H1 (cell line): ENCODE measurements around the gene ARSB. TPM values are rescaled to one million over a fixed set of nuclear protein-coding genes. Genes with fewer than 3 reads are reported as not detected.
A peak's percentile ranks its signal among the peaks of the same experiment; 100 is the strongest.

Experiments used
- CTCF ChIA-PET: fragments of 300-600 bp; sonication (Branson Sonifier 250); formaldehyde crosslinking; loops from one replicate; lab custom pipeline; 2021; ENCODE audit not compliant: partially characterized antibody; lab: Charles Lee
- POLR2A ChIA-PET: fragments of 300-600 bp; sonication (Branson Sonifier 250); formaldehyde crosslinking; loops from one replicate; lab custom pipeline; 2021; ENCODE audit warnings: inconsistent platforms; ENCODE audit not compliant: partially characterized antibody; lab: Charles Lee
- DNase-seq, 2 experiments: peaks; one replicate each; pipeline versions ENCODE4 v3.0.0 to v3.0.0-alpha.2; 2010 to 2022; ENCODE audit warnings: low spot score in 2 of 2, low read depth in 1 of 2, mixed read lengths in 1 of 2
- FAIRE-seq: peaks from 2 replicates; lab custom pipeline; 2011; peaks lifted over from hg19 to GRCh38; lab: Jason Lieb, UNC
- H2AFZ ChIP-seq: 2 replicates; pipeline ENCODE4 v1.8.1; 2012; ENCODE audit warnings: low read length, inconsistent platforms
- H2AK5ac ChIP-seq: 2 replicates; pipeline ENCODE4 v1.6.1; 2013; ENCODE audit warnings: low read depth, low read length
- H2BK120ac ChIP-seq: replicated peaks from 2 replicates; pipeline ENCODE3; 2013; ENCODE audit warnings: low read depth, low read length, inconsistent platforms
- H2BK12ac ChIP-seq: 2 replicates; pipeline ENCODE4 v1.6.1; 2013; ENCODE audit warnings: low read depth, low read length
- H2BK15ac ChIP-seq: 2 replicates; pipeline ENCODE4 v1.6.1; 2013; ENCODE audit warnings: low read length
- H2BK20ac ChIP-seq: 2 replicates; pipeline ENCODE4 v1.6.1; 2013; ENCODE audit warnings: low read length
- H2BK5ac ChIP-seq: 2 replicates; pipeline ENCODE4 v1.6.1; 2013; ENCODE audit warnings: low read depth, low read length
- H3K14ac ChIP-seq: 2 replicates; pipeline ENCODE4 v1.6.1; 2013; ENCODE audit warnings: inconsistent platforms; ENCODE audit not compliant: insufficient read length
- H3K18ac ChIP-seq: 2 replicates; pipeline ENCODE4 v1.6.1; 2013; ENCODE audit warnings: low read length; ENCODE audit errors: extremely low read depth
- H3K23ac ChIP-seq: 2 replicates; pipeline ENCODE4 v1.6.1; 2013; ENCODE audit warnings: inconsistent platforms; ENCODE audit not compliant: insufficient read length
- H3K23me2 ChIP-seq: 2 replicates; pipeline ENCODE4 v1.6.1; 2013; ENCODE audit warnings: low read depth, low read length
- H3K27ac ChIP-seq: 2 replicates; pipeline ENCODE4 v1.6.1; 2011; ENCODE audit warnings: low read depth, low read length, inconsistent platforms
- H3K27me3 ChIP-seq, 4 experiments: replicated peaks in 1 of 4; 1 replicate in 1 of 4; 2 replicates in 3 of 4; pipeline versions ENCODE4 v1.6.1 to v1.8.1; 2011 to 2013; ENCODE audit warnings: low read length in 3 of 4, mild to moderate bottlenecking in 3 of 4, inconsistent platforms in 2 of 4, mixed read lengths in 2 of 4, moderate library complexity in 1 of 4; ENCODE audit not compliant: control insufficient read depth in 3 of 4, insufficient read depth in 3 of 4; ENCODE audit errors: extremely low read depth in 1 of 4
- H3K36me3 ChIP-seq, 4 experiments: 2 replicates each; pipeline versions ENCODE4 v1.6.1 to v1.8.1; 2011 to 2013; ENCODE audit warnings: mild to moderate bottlenecking in 4 of 4, low read length in 3 of 4, moderate library complexity in 2 of 4, control low read depth in 1 of 4, inconsistent platforms in 1 of 4; ENCODE audit not compliant: insufficient read depth in 4 of 4, control insufficient read depth in 2 of 4
- H3K4ac ChIP-seq: replicated peaks from 2 replicates; pipeline ENCODE3; 2013; ENCODE audit warnings: low read length, low read depth, mixed read lengths, inconsistent platforms; ENCODE audit not compliant: insufficient read length
- H3K4me1 ChIP-seq, 4 experiments: replicated peaks in 1 of 4; 1 replicate in 1 of 4; 2 replicates in 3 of 4; pipeline versions ENCODE4 v1.6.1 to v1.8.1; 2011 to 2013; ENCODE audit warnings: low read length in 3 of 4, inconsistent platforms in 2 of 4, mixed read lengths in 1 of 4; ENCODE audit not compliant: insufficient read depth in 4 of 4, control insufficient read depth in 3 of 4
- H3K4me2 ChIP-seq, 2 experiments: 2 replicates each; pipeline versions ENCODE4 v1.6.1 to v1.8.1; 2011 to 2013; ENCODE audit warnings: low read depth in 2 of 2, low read length in 2 of 2, control low read depth in 1 of 2, inconsistent platforms in 1 of 2, mild to moderate bottlenecking in 1 of 2; ENCODE audit not compliant: insufficient read depth in 1 of 2
- H3K4me3 ChIP-seq, 4 experiments: fragments of 200-600, 300-600 bp in 1 of 4; sonication (generic), shearing (Covaris generic), sonication (Bioruptor Twin) in 1 of 4; 2 replicates each; pipeline versions ENCODE4 v1.5.1 to v1.8.1; 2011 to 2016; ENCODE audit warnings: low read length in 4 of 4, low read depth in 3 of 4, control low read depth in 2 of 4, inconsistent platforms in 2 of 4, mild to moderate bottlenecking in 2 of 4, mixed read lengths in 1 of 4, moderate library complexity in 1 of 4; ENCODE audit not compliant: insufficient read depth in 2 of 4; ENCODE audit errors: extremely low read depth in 1 of 4
- H3K56ac ChIP-seq: replicated peaks from 2 replicates; pipeline ENCODE3; 2013; ENCODE audit warnings: low read depth, mild to moderate bottlenecking, mixed read lengths, low read length, inconsistent platforms; ENCODE audit not compliant: insufficient read length
- H3K79me1 ChIP-seq: 2 replicates; pipeline ENCODE4 v1.6.1; 2013; ENCODE audit warnings: low read depth, low read length, control low read depth
- H3K79me2 ChIP-seq, 2 experiments: 2 replicates each; pipeline versions ENCODE4 v1.6.1 to v1.8.1; 2012 to 2013; ENCODE audit warnings: low read length in 2 of 2, mild to moderate bottlenecking in 2 of 2, inconsistent platforms in 1 of 2; ENCODE audit not compliant: insufficient read depth in 2 of 2, control insufficient read depth in 1 of 2
- H3K9ac ChIP-seq, 4 experiments: replicated peaks in 1 of 4; 1 replicate in 1 of 4; 2 replicates in 3 of 4; pipeline versions ENCODE4 v1.6.1 to v1.8.1; 2011 to 2013; ENCODE audit warnings: low read depth in 3 of 4, low read length in 3 of 4, control low read depth in 2 of 4, mild to moderate bottlenecking in 2 of 4, moderate library complexity in 2 of 4, inconsistent platforms in 1 of 4; ENCODE audit errors: extremely low read depth in 1 of 4
- H3K9me3 ChIP-seq, 2 experiments: 2 replicates each; pipeline versions ENCODE4 v1.6.1 to v1.8.1; 2012 to 2013; ENCODE audit warnings: mild to moderate bottlenecking in 2 of 2, moderate library complexity in 2 of 2, control low read depth in 1 of 2, inconsistent platforms in 1 of 2, low read depth in 1 of 2, low read length in 1 of 2, mixed read lengths in 1 of 2; ENCODE audit not compliant: insufficient read depth in 2 of 2
- H4K20me1 ChIP-seq, 2 experiments: replicated peaks in 1 of 2; 2 replicates each; pipeline versions ENCODE3 to v1.8.1; 2011 to 2013; ENCODE audit warnings: inconsistent platforms in 2 of 2, low read length in 2 of 2, mild to moderate bottlenecking in 1 of 2; ENCODE audit not compliant: insufficient read depth in 2 of 2, control insufficient read depth in 1 of 2
- H4K5ac ChIP-seq: 2 replicates; pipeline ENCODE4 v1.6.1; 2013; ENCODE audit warnings: low read length, low read depth, mixed read lengths, inconsistent platforms; ENCODE audit not compliant: insufficient read length
- H4K8ac ChIP-seq: 2 replicates; pipeline ENCODE4 v1.8.0; 2013; ENCODE audit warnings: mild to moderate bottlenecking, moderate library complexity, low read length, inconsistent platforms; ENCODE audit not compliant: insufficient read depth; ENCODE audit errors: extremely low read depth
- H4K91ac ChIP-seq: replicated peaks from 2 replicates; pipeline ENCODE3; 2013; ENCODE audit warnings: low read length, mixed read lengths, inconsistent platforms; ENCODE audit not compliant: insufficient read length
- HDAC6 ChIP-seq: IDR thresholded peaks from one replicate; pipeline ENCODE4 v1.7.1; 2012; ENCODE audit warnings: low read depth, mild to moderate bottlenecking, inconsistent platforms, low read length, moderate library complexity
- NANOG ChIP-seq: IDR thresholded peaks from 2 replicates; pipeline ENCODE4 v1.6.1; 2011; ENCODE audit warnings: low read length, low read depth, mild to moderate bottlenecking, inconsistent platforms; ENCODE audit not compliant: insufficient read depth, poor library complexity, severe bottlenecking
- WGBS, 2 experiments: shearing (Covaris generic) in 1 of 2; methylation state at CpG; one replicate each; pipeline versions ENCODE4 v1.1.6 to v1.1.7; 2013 to 2015; ENCODE audit warnings: low lambda C conversion rate in 2 of 2, mixed read lengths in 2 of 2, inconsistent platforms in 1 of 2, low coverage in 1 of 2, missing lambda C conversion rate in 1 of 2; ENCODE audit not compliant: insufficient replicate concordance in 2 of 2, insufficient coverage in 1 of 2, insufficient read length in 1 of 2; ENCODE audit errors: extremely low coverage in 1 of 2, missing lambda C conversion rate in 1 of 2; 5-methylcytosine and 5-hydroxymethylcytosine counted together
- polyA plus RNA-seq, 7 experiments: library from polyadenylated mRNA; depleted of rRNA in 3 of 7; stranded (reverse) in 5 of 7; unstranded in 2 of 7; fragments of >200 nt in 5 of 7; fragments of 200-250 nt in 2 of 7; gene quantifications; 1 replicate in 5 of 7; 2 replicates in 1 of 7; 4 replicates in 1 of 7; pipeline versions ENCODE4 v1.2.1 to v1.2.3, GENCODE V29; 2011 to 2013; ENCODE audit warnings: missing spikeins in 2 of 7, mixed read lengths in 2 of 7
- total RNA-seq: library from RNA; stranded (reverse); fragmentation: NEBNext Ultra II Directional; extraction: Animal tissue kit (Norgen Biotek cat#: 25700); gene quantifications from 2 replicates; pipeline ENCODE4 v1.2.1, GENCODE V29; 2021

The ARSB gene
- total and polyA plus RNA-seq, 2 of the 8 experiments (the other 6 are each of a cell fraction or from before 2014, with no cell fraction given): 6.4 to 13.9 TPM

GRCh38 chr5:78908173-78909061, 76.7 kb downstream of the ARSB start:
- POLR2A ChIA-PET: interaction anchor here (1.3 kb wide), 1 partner anchor 19 kb away, joined by 4 read pairs; no protein-coding TSS in a partner anchor
- Histone ChIP-seq H3K36me3 (no peaks in the 10 kb centered on the region), H3K4me1 (peaks cover 0 to 11% (median 3%) of the 10 kb centered on the region in 4 experiments; a peak in 6 of 7 replicates), H4K20me1 (no peaks in the 10 kb centered on the region), H3K27me3 (no peaks in the 10 kb centered on the region), H3K4me2 (peak overlapping the region; percentile 15 to 25; a peak in 2 of 4 replicates), H2BK120ac (no peak overlapping the region), H3K9me3 (no peaks in the 10 kb centered on the region), H4K5ac (no peak overlapping the region), H3K4me3 (no peak overlapping the region), H2AK5ac (no peak overlapping the region), H2BK15ac (no peak overlapping the region), H3K56ac (no peak overlapping the region), H3K18ac (no peak overlapping the region; the same call in 1 of the 2 replicates), H2BK20ac (no peak overlapping the region), H3K14ac (no peak overlapping the region), H3K79me2 (no peaks in the 10 kb centered on the region), H2BK12ac (no peak overlapping the region), H3K23ac (no peak overlapping the region), H2AFZ (no peak overlapping the region), H2BK5ac (no peak overlapping the region), H3K9ac (no peak overlapping the region; a peak in 1 of 7 replicates), H4K8ac (no peak overlapping the region), H3K4ac (no peak overlapping the region), H3K27ac (no peak overlapping the region), H4K91ac (no peak overlapping the region), H3K23me2 (no peaks in the 10 kb centered on the region), H3K79me1 (no peaks in the 10 kb centered on the region)
- FAIRE-seq (no peak), DNase-seq (no peak)
- TF ChIP-seq HDAC6 (no peak), NANOG (peak; percentile 45)
- CTCF ChIA-PET: interaction anchor here (0.8 to 2.1 kb wide), 10 partner anchors 9 to 201 kb away, joined by 3 to 11 read pairs (median 4); no protein-coding TSS in a partner anchor
- WGBS, 2 experiments: 43% methylated on average over 12 of the region's 12 CpGs; no CpG with 5 or more reads in 1 of the 2 experiments
